ENCODE results near the gene AMOTL2. TPM values are rescaled to one million over a fixed set of nuclear protein-coding genes. Genes with fewer than 3 reads are reported as not detected.
A peak's percentile ranks its signal among the peaks of the same experiment; 100 is the strongest.

AMOTL2 gene
- total RNA-seq, 1 donor from 2014 or later = 46.5 TPM

DNA sequence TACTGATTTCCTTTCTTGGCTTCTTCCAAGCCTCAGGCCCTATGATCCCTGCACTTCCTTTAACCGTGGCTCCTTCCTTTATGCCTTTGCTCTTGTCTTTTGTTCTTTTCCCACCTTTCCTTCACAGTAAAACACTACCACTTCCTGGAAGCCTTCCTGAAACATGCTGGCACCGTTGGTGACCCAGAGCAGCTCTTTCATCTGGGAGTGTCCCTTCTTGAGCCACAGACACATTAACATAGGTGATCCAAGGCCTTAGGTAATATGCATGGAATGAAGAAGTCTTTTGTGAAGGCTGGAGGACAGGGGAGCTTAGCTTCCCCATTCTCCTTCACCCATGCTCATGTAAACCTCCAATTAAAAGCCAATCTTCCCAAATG lies 39.4 kb downstream of the AMOTL2 start:
- H3K27ac Mint-ChIP-seq (ENCODE audit: unreplicated experiment) = peak overlapping the region; percentile 51
- peaks cover 48% of the 10 kb centered on the region for H3K4me1 Mint-ChIP-seq (ENCODE audit: unreplicated experiment)
- DNase-seq (ENCODE audit: low spot score) = no peak
- peaks cover 14% of the 10 kb centered on the region for H3K27me3 Mint-ChIP-seq (ENCODE audit: unreplicated experiment)
- TF ChIP-seq, protein P1, sequence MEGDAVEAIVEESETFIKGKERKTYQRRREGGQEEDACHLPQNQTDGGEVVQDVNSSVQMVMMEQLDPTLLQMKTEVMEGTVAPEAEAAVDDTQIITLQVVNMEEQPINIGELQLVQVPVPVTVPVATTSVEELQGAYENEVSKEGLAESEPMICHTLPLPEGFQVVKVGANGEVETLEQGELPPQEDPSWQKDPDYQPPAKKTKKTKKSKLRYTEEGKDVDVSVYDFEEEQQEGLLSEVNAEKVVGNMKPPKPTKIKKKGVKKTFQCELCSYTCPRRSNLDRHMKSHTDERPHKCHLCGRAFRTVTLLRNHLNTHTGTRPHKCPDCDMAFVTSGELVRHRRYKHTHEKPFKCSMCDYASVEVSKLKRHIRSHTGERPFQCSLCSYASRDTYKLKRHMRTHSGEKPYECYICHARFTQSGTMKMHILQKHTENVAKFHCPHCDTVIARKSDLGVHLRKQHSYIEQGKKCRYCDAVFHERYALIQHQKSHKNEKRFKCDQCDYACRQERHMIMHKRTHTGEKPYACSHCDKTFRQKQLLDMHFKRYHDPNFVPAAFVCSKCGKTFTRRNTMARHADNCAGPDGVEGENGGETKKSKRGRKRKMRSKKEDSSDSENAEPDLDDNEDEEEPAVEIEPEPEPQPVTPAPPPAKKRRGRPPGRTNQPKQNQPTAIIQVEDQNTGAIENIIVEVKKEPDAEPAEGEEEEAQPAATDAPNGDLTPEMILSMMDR (IDR thresholded peaks at IDR 0.05; ENCODE audit: unreplicated experiment) = no peak
- no peaks in the 10 kb centered on the region for H3K36me3 Mint-ChIP-seq (ENCODE audit: low read depth, unreplicated experiment)
- no peak overlapping the region for H3K4me3 Mint-ChIP-seq (ENCODE audit: unreplicated experiment)
- H3K9me3 Mint-ChIP-seq (ENCODE audit: unreplicated experiment) = no peaks in the 10 kb centered on the region

DNA sequence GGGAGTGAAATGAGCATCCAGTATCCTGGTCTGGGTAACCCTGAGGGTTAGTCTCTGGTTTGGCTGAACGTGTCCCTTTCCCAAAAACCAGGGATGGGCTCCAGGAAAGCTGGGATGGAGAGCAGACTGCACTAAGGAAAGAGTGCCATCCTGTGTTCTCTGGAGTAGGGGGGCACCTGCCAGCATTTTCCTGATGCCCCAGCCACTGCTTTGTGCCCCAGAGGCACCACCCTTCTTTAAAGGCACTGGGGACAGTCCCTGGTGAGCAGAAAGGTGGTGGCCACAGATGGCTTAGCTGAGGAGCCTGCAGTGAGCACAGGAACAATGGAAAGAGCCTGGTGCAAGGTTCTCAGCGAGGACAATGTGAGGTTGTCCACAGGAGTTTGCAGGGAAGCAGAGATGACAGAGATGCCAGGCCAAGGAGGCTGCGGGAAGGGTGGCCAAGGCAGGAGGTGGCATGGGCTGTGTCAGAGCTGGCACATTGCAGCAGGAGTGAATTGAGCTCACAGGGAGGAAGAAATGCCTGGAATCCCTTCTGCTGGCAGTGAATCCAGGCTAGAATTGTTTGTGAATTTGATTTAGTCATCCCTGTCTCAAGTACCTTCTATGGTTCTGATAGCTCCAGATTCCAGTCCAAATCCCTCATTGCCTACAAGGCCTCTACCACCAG lies 39.9 kb downstream of the AMOTL2 start:
- DNase-seq (ENCODE audit: low spot score) = no peak
- Mint-ChIP-seq H3K4me3 (ENCODE audit: unreplicated experiment) (no peak overlapping the region), H3K9me3 (ENCODE audit: unreplicated experiment) (no peaks in the 10 kb centered on the region), H3K27ac (ENCODE audit: unreplicated experiment) (peak overlapping the region; percentile 51), H3K36me3 (ENCODE audit: low read depth, unreplicated experiment) (no peaks in the 10 kb centered on the region), H3K27me3 (ENCODE audit: unreplicated experiment) (peaks cover 14% of the 10 kb centered on the region), H3K4me1 (ENCODE audit: unreplicated experiment) (peaks cover 45% of the 10 kb centered on the region)
- TF ChIP-seq, protein P1 (IDR thresholded peaks at IDR 0.05; ENCODE audit: unreplicated experiment) = no peak

- DNase-seq (ENCODE audit: low spot score) = no peak
- H3K27me3 Mint-ChIP-seq (ENCODE audit: unreplicated experiment) = peaks cover 14% of the 10 kb centered on the region
These were observed 40.6 kb downstream of the AMOTL2 start for GRCh38 chr3:134333522-134334181.

GRCh38 chr3:134332344-134332743 lies 41.9 kb downstream of the AMOTL2 start:
- H3K27me3 Mint-ChIP-seq (ENCODE audit: unreplicated experiment) = peaks cover 9% of the 10 kb centered on the region
- DNase-seq (ENCODE audit: low spot score) = no peak
- TF ChIP-seq, protein P1 (IDR thresholded peaks at IDR 0.05; ENCODE audit: unreplicated experiment) = no peak
- H3K27ac Mint-ChIP-seq (ENCODE audit: unreplicated experiment) = no peak overlapping the region
- no peak overlapping the region for H3K4me3 Mint-ChIP-seq (ENCODE audit: unreplicated experiment)
- peaks cover 41% of the 10 kb centered on the region for H3K4me1 Mint-ChIP-seq (ENCODE audit: unreplicated experiment)
- H3K36me3 Mint-ChIP-seq (ENCODE audit: low read depth, unreplicated experiment) = no peaks in the 10 kb centered on the region
- no peaks in the 10 kb centered on the region for H3K9me3 Mint-ChIP-seq (ENCODE audit: unreplicated experiment)

More at GRCh38 chr3:134333522-134334181, 40.6 kb downstream of the AMOTL2 start:
- H3K9me3 Mint-ChIP-seq (ENCODE audit: unreplicated experiment) = no peaks in the 10 kb centered on the region
- peaks cover 45% of the 10 kb centered on the region for H3K4me1 Mint-ChIP-seq (ENCODE audit: unreplicated experiment)
- TF ChIP-seq, protein P1 (IDR thresholded peaks at IDR 0.05; ENCODE audit: unreplicated experiment) = no peak
- H3K27ac Mint-ChIP-seq (ENCODE audit: unreplicated experiment) = no peak overlapping the region
- no peak overlapping the region for H3K4me3 Mint-ChIP-seq (ENCODE audit: unreplicated experiment)
- no peaks in the 10 kb centered on the region for H3K36me3 Mint-ChIP-seq (ENCODE audit: low read depth, unreplicated experiment)

- Mint-ChIP-seq H3K27ac (ENCODE audit: unreplicated experiment) (no peak overlapping the region), H3K4me1 (ENCODE audit: unreplicated experiment) (peaks cover 47% of the 10 kb centered on the region), H3K9me3 (ENCODE audit: unreplicated experiment) (no peaks in the 10 kb centered on the region), H3K36me3 (ENCODE audit: low read depth, unreplicated experiment) (no peaks in the 10 kb centered on the region), H3K4me3 (ENCODE audit: unreplicated experiment) (no peak overlapping the region), H3K27me3 (ENCODE audit: unreplicated experiment) (peaks cover 9% of the 10 kb centered on the region)
- DNase-seq (ENCODE audit: low spot score) = no peak
- TF ChIP-seq, protein P1 (IDR thresholded peaks at IDR 0.05; ENCODE audit: unreplicated experiment) = no peak
These were observed 42.4 kb downstream of the AMOTL2 start for GRCh38 chr3:134331811-134332199.

Data from endothelial cell (in vitro differentiated cells).